ENCODE results near the gene HBZ.
A peak's percentile ranks its signal among the peaks of the same experiment; 100 is the strongest.

DNA sequence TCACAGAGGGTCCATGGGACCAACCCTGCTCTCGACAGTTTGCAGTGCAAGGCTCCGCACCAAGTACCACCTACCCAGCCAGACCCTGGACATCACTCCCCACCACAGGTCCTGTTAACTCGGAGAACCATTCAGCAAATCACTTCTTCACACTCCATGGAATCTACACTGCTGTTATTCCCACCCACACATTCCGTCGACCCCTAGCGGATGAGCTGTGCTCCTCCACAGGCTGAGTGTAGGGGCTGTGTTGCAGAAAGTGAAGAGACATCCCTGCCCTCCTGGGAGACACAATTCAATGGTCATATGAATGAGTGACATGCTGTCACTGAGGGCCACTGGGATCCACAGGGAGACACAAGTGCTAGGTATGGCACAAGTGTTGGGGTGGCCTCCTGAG, 46.9 kb upstream of the HBZ start:
- TF ChIP-seq POLR2AphosphoS5 (IDR thresholded peaks at IDR 0.05; ENCODE audit: low read depth, low read length) (no peak), YY1 (IDR thresholded peaks at IDR 0.05; ENCODE audit: low read depth, low read length) (no peak), SUZ12 (IDR thresholded peaks at IDR 0.05; ENCODE audit: low read length) (no peak), SRF (IDR thresholded peaks at IDR 0.05; ENCODE audit: low read depth, low read length) (no peak), CTCF (IDR thresholded peaks at IDR 0.05; ENCODE audit: control extremely low read depth in 1 of 3, insufficient read depth in 1 of 3, low read depth in 1 of 3, low read length in 3 of 3) (peak; percentile 10 to 43 (median 31); a peak in 3 of 4 replicates)
- TF ChIP-seq, protein P1, sequence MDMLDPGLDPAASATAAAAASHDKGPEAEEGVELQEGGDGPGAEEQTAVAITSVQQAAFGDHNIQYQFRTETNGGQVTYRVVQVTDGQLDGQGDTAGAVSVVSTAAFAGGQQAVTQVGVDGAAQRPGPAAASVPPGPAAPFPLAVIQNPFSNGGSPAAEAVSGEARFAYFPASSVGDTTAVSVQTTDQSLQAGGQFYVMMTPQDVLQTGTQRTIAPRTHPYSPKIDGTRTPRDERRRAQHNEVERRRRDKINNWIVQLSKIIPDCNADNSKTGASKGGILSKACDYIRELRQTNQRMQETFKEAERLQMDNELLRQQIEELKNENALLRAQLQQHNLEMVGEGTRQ (IDR thresholded peaks at IDR 0.05; ENCODE audit: low read length) = no peak
